H1 (cell line): ENCODE results near the gene FMR1.

ENCODE experiments used
- CREB1 ChIP-seq: IDR thresholded peaks from 2 replicates; pipeline ENCODE4 v1.6.1; 2012; ENCODE audit warnings: inconsistent platforms
- KDM1A ChIP-seq: fragments of 200-600, 300-600 bp; sonication (generic); IDR thresholded peaks from 2 replicates; pipeline ENCODE4 v1.7.1; 2016; ENCODE audit warnings: mild to moderate bottlenecking, low read length, borderline replicate concordance
- ZNF274 ChIP-seq: IDR thresholded peaks from 2 replicates; pipeline ENCODE4 v1.7.0; 2012; ENCODE audit warnings: low read length, borderline replicate concordance; ENCODE audit errors: extremely low read depth

DNA sequence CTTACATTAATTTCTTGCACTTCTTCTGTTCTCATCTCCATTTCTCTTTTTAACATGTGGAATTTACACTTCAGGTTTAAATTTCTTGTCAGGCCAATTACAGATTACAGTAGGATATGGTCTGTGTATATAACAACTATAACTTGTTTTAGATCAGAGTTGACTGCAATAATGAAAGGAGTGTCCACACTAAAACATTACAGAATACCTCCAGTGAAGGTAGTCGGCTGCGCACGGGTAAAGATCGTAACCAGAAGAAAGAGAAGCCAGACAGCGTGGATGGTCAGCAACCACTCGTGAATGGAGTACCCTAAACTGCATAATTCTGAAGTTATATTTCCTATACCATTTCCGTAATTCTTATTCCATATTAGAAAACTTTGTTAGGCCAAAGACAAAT, 36.8 kb downstream of the FMR1 start:
- TF ChIP-seq ZNF274, result no peak
- no peak for TF ChIP-seq CREB1
- no peak for TF ChIP-seq KDM1A
